K562 (cell line): ENCODE data around the gene GGT1. TPM values are rescaled to one million over a fixed set of nuclear protein-coding genes. Genes with fewer than 3 reads are reported as not detected.
A peak's percentile ranks its signal among the peaks of the same experiment; 100 is the strongest.

Experiments used
- AFF1 ChIP-seq, 2 experiments: fragments of 450-650 bp; IDR thresholded peaks; 2 replicates each; pipeline ENCODE4 v1.6.1; 2018; ENCODE audit warnings: mild to moderate bottlenecking in 2 of 2, low read depth in 1 of 2; ENCODE audit not compliant: partially characterized antibody in 2 of 2
- CBX1 ChIP-seq: sonication (generic); IDR thresholded peaks from 2 replicates; pipeline ENCODE4 v1.6.1; 2016; ENCODE audit warnings: antibody characterized with exemption, low read depth, mild to moderate bottlenecking
- CREB1 ChIP-seq, 2 experiments: sonication (generic) in 1 of 2; formaldehyde crosslinking in 1 of 2; IDR thresholded peaks; 2 replicates each; pipeline versions ENCODE4 v1.6.1 to v1.8.0; 2012 to 2022; ENCODE audit warnings: inconsistent platforms in 1 of 2, mild to moderate bottlenecking in 1 of 2, missing genetic modification reagents in 1 of 2, moderate library complexity in 1 of 2
- DDX20 ChIP-seq: fragments of 450-650 bp; IDR thresholded peaks from 2 replicates; pipeline ENCODE4 v1.6.1; 2016; ENCODE audit warnings: missing genetic modification characterization, low read depth, mild to moderate bottlenecking, missing compliant biosample characterization, moderate library complexity
- GABPA ChIP-seq: fragments of 200-800 bp; sonication (Bioruptor generic); conservative IDR thresholded peaks from 2 replicates; pipeline ENCODE4 v1.6.1; 2016; ENCODE audit warnings: low read depth, missing genetic modification characterization, missing compliant biosample characterization
- HNRNPH1 ChIP-seq: fragments of 200-400 bp; formaldehyde crosslinking; optimal IDR thresholded peaks from 2 replicates; pipeline ENCODE3; 2017; ENCODE audit warnings: low read depth, mild to moderate bottlenecking, low read length, moderate library complexity
- MCM3 ChIP-seq: fragments of 450-650 bp; IDR thresholded peaks from 2 replicates; pipeline ENCODE4 v1.6.1; 2016
- MXI1 ChIP-seq: IDR thresholded peaks from 2 replicates; pipeline ENCODE4 v1.6.1; 2011; ENCODE audit warnings: low read depth, mild to moderate bottlenecking, improper control_type of control experiment, low read length
- SRSF3 ChIP-seq: fragments of 200-400 bp; formaldehyde crosslinking; IDR thresholded peaks from 2 replicates; pipeline ENCODE4 v1.6.1; 2016; ENCODE audit warnings: mild to moderate bottlenecking, low read length, moderate library complexity; ENCODE audit not compliant: insufficient read depth
- TAF15 ChIP-seq: fragments of 200-400 bp; formaldehyde crosslinking; IDR thresholded peaks from 2 replicates; pipeline ENCODE4 v1.6.1; 2017; ENCODE audit warnings: mild to moderate bottlenecking, low read depth, low read length, moderate library complexity
- ZBTB17 ChIP-seq: fragments of 450-650 bp; formaldehyde crosslinking; IDR thresholded peaks from 2 replicates; pipeline ENCODE4 v1.4.0; 2020; ENCODE audit warnings: mild to moderate bottlenecking
- ZNF407 ChIP-seq: fragments of 450-650 bp; IDR thresholded peaks from 2 replicates; pipeline ENCODE4 v1.6.1; 2016; ENCODE audit warnings: low read depth
- polyA plus RNA-seq, 8 experiments: library from polyadenylated mRNA; depleted of rRNA in 4 of 8; stranded (reverse) in 5 of 8; unstranded in 3 of 8; fragments of >200 nt; fragmentation: Nextera tagmentation in 2 of 8; fragmentation: Illumina TruSeq in 1 of 8; extraction: Ambion mirVana in 2 of 8; extraction: Trizol in 1 of 8; gene quantifications; 2 replicates each; pipeline versions ENCODE4 v1.2.1 to v1.2.3, GENCODE V29; 2011 to 2014; ENCODE audit warnings: inconsistent platforms in 1 of 8, missing spikeins in 1 of 8
- total RNA-seq, 7 experiments: library from RNA; depleted of rRNA in 6 of 7; stranded (reverse); fragments of >200 nt in 6 of 7; fragmentation: Illumina TruSeq in 2 of 7; extraction: Trizol in 2 of 7; gene quantifications; 2 replicates each; pipeline versions ENCODE4 v1.2.1 to v1.2.3, GENCODE V29; 2011 to 2021; ENCODE audit warnings: low replicate concordance in 1 of 7

The GGT1 gene
- total and polyA plus RNA-seq, 9 of the 15 experiments (the other 6 are each of a cell fraction or from before 2014, with no cell fraction given), result 0.46 to 11.8 (median 6.9) TPM

- TF ChIP-seq ZNF407 (no peak), HNRNPH1 (no peak), CBX1 (0 out of 2 replicates have a peak, but pooled peaks have one; percentile 29), DDX20 (tag) (no peak), GABPA (tag) (peak; percentile 97), AFF1 (IDR thresholded peaks at IDR 0.05; ENCODE audit: low read depth in 1 of 2, partially characterized antibody in 2 of 2) (peak; percentile 57 to 93), MCM3 (no peak), TAF15 (no peak), MXI1 (no peak), SRSF3 (no peak), CREB1 (IDR thresholded peaks at IDR 0.05) (0 out of 2 replicates have a peak, but pooled peaks have one; percentile 38), CREB1 (CRISPR knock-in tag; IDR thresholded peaks at IDR 0.05) (no peak; the same call in 1 of the 2 replicates), ZBTB17 (CRISPR knock-in tag) (0 out of 2 replicates have a peak, but pooled peaks have one; percentile 41)
Observed at GRCh38 chr22:24555165-24556039, 47.6 kb upstream of the GGT1 start, which contains the start of gene SNRPD3 (continued).
